Fibroblast of lung (primary cell): ENCODE measurements around the gene LIG4. TPM values are rescaled to one million over a fixed set of nuclear protein-coding genes. Genes with fewer than 3 reads are reported as not detected.
"Not testable (repeated sequence)": the region's sequence is repeated elsewhere in the genome, so short reads cannot be mapped to it uniquely, and the experiment has no call there.

Source experiments
- DNase-seq, 2 donors: peaks; one replicate each; pipeline versions ENCODE4 v3.0.0 to v3.0.0-alpha.2; 2010; ENCODE audit warnings: low read depth in 2 of 2
- H2AFZ ChIP-seq: 2 replicates; pipeline ENCODE4 v1.5.1; 2012; ENCODE audit warnings: low read length, control low read depth, inconsistent platforms
- H3K27ac ChIP-seq: 2 replicates; pipeline ENCODE4 v1.5.1; 2011; ENCODE audit warnings: low read length, control low read depth; ENCODE audit not compliant: insufficient read depth
- H3K27me3 ChIP-seq: 2 replicates; pipeline ENCODE4 v1.5.1; 2011; ENCODE audit warnings: mild to moderate bottlenecking, low read length; ENCODE audit not compliant: control insufficient read depth, insufficient read depth
- H3K36me3 ChIP-seq: 2 replicates; pipeline ENCODE4 v1.5.1; 2011; ENCODE audit warnings: low read length; ENCODE audit not compliant: control insufficient read depth, insufficient read depth
- H3K4me1 ChIP-seq: 2 replicates; pipeline ENCODE4 v1.5.1; 2011; ENCODE audit warnings: low read length; ENCODE audit not compliant: control insufficient read depth, insufficient read depth; ENCODE audit errors: extremely low read depth
- H3K4me2 ChIP-seq: 2 replicates; pipeline ENCODE4 v1.5.1; 2011; ENCODE audit warnings: low read length, control low read depth; ENCODE audit not compliant: insufficient read depth; ENCODE audit errors: extremely low read depth
- H3K4me3 ChIP-seq, 4 experiments: fragments of 200-600 bp in 1 of 4; sonication (generic) in 1 of 4; replicated peaks in 1 of 4; 2 replicates each; pipeline ENCODE4 v1.5.1; 2011 to 2016; ENCODE audit warnings: low read length in 4 of 4, low read depth in 3 of 4, mild to moderate bottlenecking in 3 of 4, control low read depth in 2 of 4, inconsistent platforms in 1 of 4, mixed read lengths in 1 of 4; ENCODE audit not compliant: insufficient read depth in 1 of 4; ENCODE audit errors: control extremely low read depth in 1 of 4
- H3K79me2 ChIP-seq: 2 replicates; pipeline ENCODE4 v1.5.1; 2012; ENCODE audit warnings: mild to moderate bottlenecking, low read length, inconsistent platforms; ENCODE audit not compliant: control insufficient read depth, insufficient read depth
- H3K9ac ChIP-seq: 2 replicates; pipeline ENCODE4 v1.5.1; 2011; ENCODE audit warnings: mild to moderate bottlenecking, low read length, control low read depth; ENCODE audit not compliant: insufficient read depth
- H3K9me3 ChIP-seq: 2 replicates; pipeline ENCODE4 v1.5.1; 2012; ENCODE audit warnings: low read depth, low read length; ENCODE audit not compliant: control insufficient read depth, insufficient read depth
- H4K20me1 ChIP-seq: 2 replicates; pipeline ENCODE4 v1.5.1; 2011; ENCODE audit warnings: low read length; ENCODE audit not compliant: control insufficient read depth, insufficient read depth; ENCODE audit errors: extremely low read depth
- CTCF ChIP-seq, 2 donors: IDR thresholded peaks in 1 of 2; conservative IDR thresholded peaks in 1 of 2; 1 replicate in 1 of 2; 2 replicates in 1 of 2; pipeline ENCODE4 v1.5.1; 2011 to 2012; ENCODE audit warnings: low read length in 2 of 2, control low read depth in 1 of 2, inconsistent platforms in 1 of 2, low read depth in 1 of 2, mild to moderate bottlenecking in 1 of 2
- EZH2 ChIP-seq: IDR thresholded peaks from 2 replicates; pipeline ENCODE4 v1.5.1; 2012; ENCODE audit warnings: low read length, control low read depth, mild to moderate bottlenecking; ENCODE audit errors: missing control alignments
- polyA plus RNA-seq, 2 donors: library from polyadenylated mRNA; depleted of rRNA in 1 of 2; stranded (reverse) in 1 of 2; unstranded in 1 of 2; fragments of >200 nt; gene quantifications; 2 replicates each; pipeline ENCODE4 v1.2.1, GENCODE V29; 2011 to 2012; ENCODE audit warnings: missing spikeins in 1 of 2
- total RNA-seq: library from RNA; depleted of rRNA; stranded (reverse); fragments of >200 nt; gene quantifications from 2 replicates; pipeline ENCODE4 v1.2.1, GENCODE V29; 2014

The LIG4 gene
- total and polyA plus RNA-seq, 2 donors (not counting 1 experiment from before 2014, with no cell fraction given) = 9.4 to 11.6 TPM

DNA sequence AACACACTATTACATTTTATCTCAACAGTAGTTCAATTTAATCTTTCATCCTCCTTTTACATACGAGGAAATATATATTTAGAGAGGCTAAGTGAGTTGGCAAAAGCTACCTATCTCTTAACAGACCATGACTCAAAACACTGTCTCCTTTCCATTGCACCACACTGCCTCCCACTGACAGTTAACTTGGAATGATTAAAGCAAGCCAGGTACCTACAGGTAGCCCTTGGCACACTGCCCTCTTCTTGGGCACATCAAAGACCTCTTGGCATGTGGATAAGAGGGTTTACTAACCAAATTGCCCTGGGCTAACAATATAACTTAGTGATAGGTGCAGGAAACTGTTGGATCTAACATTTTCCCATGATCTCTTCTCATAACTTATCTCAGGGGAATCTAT lies 4.7 kb upstream of the LIG4 start:
- Histone ChIP-seq H3K79me2 (peaks cover 48% of the 10 kb centered on the region), H3K27me3 (no peaks in the 10 kb centered on the region), H3K9me3 (no peaks in the 10 kb centered on the region), H3K4me1 (no peaks in the 10 kb centered on the region), H2AFZ (no peak overlapping the region), H3K36me3 (no peaks in the 10 kb centered on the region), H3K27ac (no peak overlapping the region), H3K9ac (no peak overlapping the region), H4K20me1 (no peaks in the 10 kb centered on the region), H3K4me3 (no peak overlapping the region), H3K4me2 (peak overlapping the region; percentile 90)
- TF ChIP-seq EZH2 (no peak), CTCF (conservative IDR thresholded peaks at IDR 0.05 in 1 of 2, IDR thresholded peaks at IDR 0.05 in 1 of 2; ENCODE audit: low read depth in 1 of 2, low read length in 2 of 2) (no peak)
- DNase-seq = no peak

DNA sequence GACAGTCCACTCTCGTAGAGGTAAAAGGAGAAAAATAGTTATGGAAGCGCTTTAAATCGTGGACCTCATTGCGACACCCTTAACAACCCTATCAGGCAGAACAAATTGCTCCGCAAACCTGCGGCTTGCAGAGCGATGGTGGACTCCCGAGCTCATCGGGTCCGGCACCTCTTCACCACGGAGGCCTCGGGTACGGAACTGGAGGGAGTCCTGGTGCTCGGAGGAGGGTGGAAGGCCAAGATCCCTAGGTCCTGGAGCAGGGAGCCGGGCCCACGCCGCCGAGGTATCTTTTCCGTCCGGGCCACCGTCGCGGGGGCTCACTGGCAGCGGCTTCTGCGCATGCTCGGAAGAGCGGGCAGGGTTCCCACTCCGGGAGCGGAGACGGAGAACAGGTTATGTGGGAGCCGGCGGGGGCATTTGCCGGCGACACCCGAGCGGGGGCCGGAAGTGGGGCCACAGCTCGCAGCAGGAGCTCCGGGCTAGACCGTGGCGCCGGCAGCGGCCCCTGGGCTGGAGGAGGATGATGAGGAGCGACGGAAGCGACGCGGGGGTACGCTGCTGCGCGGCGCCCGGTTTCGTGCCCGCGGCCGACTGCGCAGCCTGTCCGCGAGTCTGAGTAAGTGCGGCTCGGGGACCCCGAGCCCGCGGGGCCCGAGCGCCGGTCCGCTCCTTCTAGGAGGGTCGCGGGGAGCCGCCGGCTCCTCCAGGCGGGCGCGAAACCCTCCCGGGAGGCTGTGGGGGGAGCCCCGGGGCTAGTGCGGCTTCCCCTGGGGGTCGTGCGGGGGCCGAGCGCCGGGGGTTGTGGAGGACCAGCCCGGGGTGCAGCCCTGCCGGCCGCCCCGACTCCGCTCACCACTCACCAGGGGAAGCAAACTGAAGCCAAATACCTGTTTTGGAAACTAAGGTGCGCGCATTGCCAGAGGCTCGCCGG lies 3.0 kb upstream of the LIG4 start, which contains the start of gene ABHD13:
TSS of gene ABHD13 (plus strand) at position 349 of the 931 bp plus-strand sequence. CDS start 10,827 bp downstream, outside the sequence.
- DNase-seq = peak; percentile 85 to 92
- TF ChIP-seq EZH2 (no peak), CTCF (conservative IDR thresholded peaks at IDR 0.05 in 1 of 2, IDR thresholded peaks at IDR 0.05 in 1 of 2; ENCODE audit: low read depth in 1 of 2, low read length in 2 of 2) (no peak)
- H4K20me1 ChIP-seq = no peaks in the 10 kb centered on the region
- peak within 1 kb of the TSS; percentile 70 to 90 (median 86) for H3K4me3 ChIP-seq
- H3K36me3 ChIP-seq = no peaks in the 10 kb centered on the region
- H3K4me2 ChIP-seq = peak within 1 kb of the TSS; percentile 95
- no peaks in the 10 kb centered on the region for H3K9me3 ChIP-seq
- peak within 1 kb of the TSS; percentile 96 for H3K27ac ChIP-seq
- peaks cover 2% of the 10 kb centered on the region for H3K4me1 ChIP-seq
- peaks cover 41% of the 10 kb centered on the region for H3K79me2 ChIP-seq
- H2AFZ ChIP-seq = peak within 1 kb of the TSS; percentile 99
- H3K27me3 ChIP-seq = no peaks in the 10 kb centered on the region
- H3K9ac ChIP-seq = peak within 1 kb of the TSS; percentile 96

DNA sequence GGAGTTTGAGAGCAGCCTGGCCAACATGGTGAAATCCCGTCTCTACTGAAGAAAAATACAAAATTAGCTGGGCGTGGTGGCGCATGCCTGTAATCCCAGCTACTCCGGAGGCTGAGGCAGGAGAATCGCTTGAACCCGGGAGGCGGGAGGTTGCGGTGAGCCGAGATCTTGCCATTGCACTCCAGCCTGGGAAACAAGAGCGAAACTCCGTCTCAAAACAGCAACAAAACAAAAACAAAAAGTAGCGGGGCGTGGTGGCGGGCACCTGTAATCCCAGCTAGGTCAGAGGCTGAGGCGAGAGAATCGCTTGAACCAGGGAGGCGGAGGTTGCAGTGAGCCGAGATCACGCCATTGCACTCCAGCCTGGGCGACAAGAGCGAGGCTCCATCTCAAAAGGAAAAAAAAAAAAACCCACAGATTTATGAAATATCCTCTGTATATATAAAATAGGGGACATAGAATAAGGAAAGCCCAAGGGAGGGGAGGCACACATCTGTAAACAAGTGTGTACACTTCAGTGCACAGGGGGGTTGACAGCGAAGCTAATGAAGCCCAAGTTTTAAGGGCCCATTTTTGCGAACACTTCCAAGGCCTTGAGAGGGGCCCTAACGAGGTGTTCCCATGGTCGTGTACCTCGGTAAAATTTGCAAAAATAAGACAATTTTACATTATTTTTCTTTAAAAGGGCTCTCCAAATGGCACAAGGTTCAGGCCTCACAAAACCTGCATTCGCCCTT lies 2.1 kb upstream of the LIG4 start:
- H3K36me3 ChIP-seq, H3K4me1 ChIP-seq, DNase-seq, H3K9me3 ChIP-seq, H4K20me1 ChIP-seq, H3K27me3 ChIP-seq: not testable (repeated sequence)
- peak overlapping the region; percentile 96 for H3K9ac ChIP-seq
- peak overlapping the region; percentile 95 for H3K4me2 ChIP-seq
- peak overlapping the region; percentile 96 for H3K27ac ChIP-seq
- peak overlapping the region; percentile 70 to 89 (median 86) for H3K4me3 ChIP-seq
- peak overlapping the region; percentile 99 for H2AFZ ChIP-seq
- H3K79me2 ChIP-seq = peaks cover 36% of the 10 kb centered on the region
